ENCODE measurements around the gene TMEM120B.
"Not testable (repeated sequence)": the region's sequence is repeated elsewhere in the genome, so short reads cannot be mapped to it uniquely, and the experiment has no call there.

Gene TMEM120B

DNA sequence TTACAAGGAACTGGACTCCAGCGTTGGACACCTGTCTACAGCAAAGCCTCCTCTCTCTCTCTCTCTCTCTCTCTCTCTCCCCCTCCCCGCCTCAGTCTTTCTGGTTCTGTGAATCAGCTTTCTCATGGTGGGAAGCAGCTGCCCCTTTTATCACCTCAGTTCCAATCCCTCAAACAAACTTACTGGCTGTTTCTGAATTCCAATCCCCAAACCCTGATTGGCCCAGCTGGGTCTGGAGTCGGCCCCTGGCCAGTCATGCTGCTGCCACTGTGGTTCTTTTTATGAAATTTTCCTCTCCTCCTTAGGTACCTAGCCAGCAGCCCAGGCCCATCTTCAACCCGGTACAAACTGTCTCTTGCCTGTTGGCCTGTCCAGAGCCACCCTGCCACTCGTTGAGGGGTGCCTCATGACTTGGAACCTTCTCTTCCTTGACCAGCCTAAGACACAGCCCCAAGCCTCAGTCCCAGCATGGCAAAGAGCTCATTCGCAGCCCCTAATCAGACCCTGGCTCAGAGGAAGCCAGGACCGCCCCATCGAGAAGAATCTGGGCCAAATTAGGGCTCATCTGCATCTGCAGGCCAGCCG, 33.7 kb upstream of the TMEM120B start:
- Histone ChIP-seq H3K36me3 (ENCODE audit: control insufficient read depth in 2 of 2, insufficient read depth in 1 of 2, low read length in 2 of 2) (no peaks in the 10 kb centered on the region), H3K9me3 (ENCODE audit: control insufficient read depth, insufficient read depth, low read depth, low read length) (no peaks in the 10 kb centered on the region), H3K4me3 (ENCODE audit: low read depth, low read length) (no peak overlapping the region), H3K4me1 (ENCODE audit: control insufficient read depth, insufficient read depth, low read length) (no peaks in the 10 kb centered on the region), H3K27ac (ENCODE audit: extremely low read depth, low read depth, low read length) (no peak overlapping the region)
- ChIA-PET POLR2A (no interaction called here), CTCF (interaction anchor here (0.6 to 13.8 kb wide), 6 partner anchors 10 to 126 kb away, joined by 3 to 121 read pairs (median 6); partner anchors contain the start of gene MORN3)
- TF ChIP-seq, protein P1, sequence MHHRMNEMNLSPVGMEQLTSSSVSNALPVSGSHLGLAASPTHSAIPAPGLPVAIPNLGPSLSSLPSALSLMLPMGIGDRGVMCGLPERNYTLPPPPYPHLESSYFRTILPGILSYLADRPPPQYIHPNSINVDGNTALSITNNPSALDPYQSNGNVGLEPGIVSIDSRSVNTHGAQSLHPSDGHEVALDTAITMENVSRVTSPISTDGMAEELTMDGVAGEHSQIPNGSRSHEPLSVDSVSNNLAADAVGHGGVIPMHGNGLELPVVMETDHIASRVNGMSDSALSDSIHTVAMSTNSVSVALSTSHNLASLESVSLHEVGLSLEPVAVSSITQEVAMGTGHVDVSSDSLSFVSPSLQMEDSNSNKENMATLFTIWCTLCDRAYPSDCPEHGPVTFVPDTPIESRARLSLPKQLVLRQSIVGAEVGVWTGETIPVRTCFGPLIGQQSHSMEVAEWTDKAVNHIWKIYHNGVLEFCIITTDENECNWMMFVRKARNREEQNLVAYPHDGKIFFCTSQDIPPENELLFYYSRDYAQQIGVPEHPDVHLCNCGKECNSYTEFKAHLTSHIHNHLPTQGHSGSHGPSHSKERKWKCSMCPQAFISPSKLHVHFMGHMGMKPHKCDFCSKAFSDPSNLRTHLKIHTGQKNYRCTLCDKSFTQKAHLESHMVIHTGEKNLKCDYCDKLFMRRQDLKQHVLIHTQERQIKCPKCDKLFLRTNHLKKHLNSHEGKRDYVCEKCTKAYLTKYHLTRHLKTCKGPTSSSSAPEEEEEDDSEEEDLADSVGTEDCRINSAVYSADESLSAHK (tag by site-specific recombination; IDR thresholded peaks at IDR 0.05): no peak
- TF ChIP-seq ZBTB8A (tag by site-specific recombination; IDR thresholded peaks at IDR 0.05): 0 out of 2 replicates have a peak, but pooled peaks have one; percentile 17

DNA sequence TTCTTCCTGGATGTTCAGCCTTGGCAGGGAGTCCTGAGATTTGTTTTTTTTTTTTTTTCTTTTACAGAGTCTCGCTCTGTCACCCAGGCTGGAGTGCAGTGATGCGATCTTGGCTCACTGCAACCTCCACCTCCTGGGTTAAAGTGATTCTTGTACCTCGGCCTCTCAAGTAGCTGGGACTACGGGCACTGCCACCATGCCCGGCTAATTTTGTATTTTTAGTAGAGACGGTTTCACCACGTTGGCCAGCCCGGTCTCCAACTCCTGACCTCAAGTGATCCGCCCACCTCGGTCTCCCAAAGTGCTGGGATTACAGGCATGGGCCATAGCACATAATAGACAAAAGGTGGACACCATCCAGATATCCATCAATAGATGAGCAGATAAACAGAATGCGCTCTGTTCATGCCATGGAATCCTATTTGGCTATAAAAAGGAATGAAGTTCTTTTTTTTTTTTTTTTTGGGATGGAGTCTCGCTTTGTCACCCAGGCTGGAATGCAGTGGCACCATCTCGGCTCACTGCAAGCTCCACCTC, 32.8 kb upstream of the TMEM120B start:
- H3K4me1 ChIP-seq (ENCODE audit: control insufficient read depth, insufficient read depth, low read length); POLR2A ChIA-PET; H3K4me3 ChIP-seq (ENCODE audit: low read depth, low read length); H3K9me3 ChIP-seq (ENCODE audit: control insufficient read depth, insufficient read depth, low read depth, low read length); H3K36me3 ChIP-seq (ENCODE audit: control insufficient read depth in 2 of 2, insufficient read depth in 1 of 2, low read length in 2 of 2); H3K27ac ChIP-seq (ENCODE audit: extremely low read depth, low read depth, low read length): not testable (repeated sequence)
- CTCF ChIA-PET: interaction anchor here (0.6 to 13.8 kb wide), 8 partner anchors 11 to 334 kb away, joined by 3 to 121 read pairs (median 6); partner anchors contain the start of gene MORN3

DNA sequence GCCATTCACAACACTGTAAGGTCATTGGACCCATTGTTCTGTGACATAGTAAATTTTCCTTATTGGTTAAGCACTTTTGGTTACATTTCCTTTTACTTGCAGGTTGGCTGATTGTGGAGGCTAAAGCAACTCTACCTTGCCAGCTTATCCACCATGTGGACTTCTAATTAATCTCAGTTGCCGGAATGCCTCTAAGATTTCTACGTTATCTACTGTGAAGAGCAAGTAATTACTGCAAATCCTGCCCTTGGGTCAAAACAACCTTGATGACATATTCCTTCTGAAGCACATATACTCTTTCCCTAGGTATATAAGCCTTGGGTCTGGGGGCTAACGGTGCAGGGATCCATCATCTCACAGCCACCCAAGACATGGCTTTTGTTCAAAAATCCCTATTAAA, 23.6 kb upstream of the TMEM120B start:
- peaks cover 6% of the 10 kb centered on the region; the same call in 1 of the 2 replicates for H3K4me1 ChIP-seq (ENCODE audit: control insufficient read depth, insufficient read depth, low read length)
- H3K4me3 ChIP-seq (ENCODE audit: low read depth, low read length): no peak overlapping the region
- POLR2A ChIA-PET: no interaction called here
- TF ChIP-seq, protein P2, sequence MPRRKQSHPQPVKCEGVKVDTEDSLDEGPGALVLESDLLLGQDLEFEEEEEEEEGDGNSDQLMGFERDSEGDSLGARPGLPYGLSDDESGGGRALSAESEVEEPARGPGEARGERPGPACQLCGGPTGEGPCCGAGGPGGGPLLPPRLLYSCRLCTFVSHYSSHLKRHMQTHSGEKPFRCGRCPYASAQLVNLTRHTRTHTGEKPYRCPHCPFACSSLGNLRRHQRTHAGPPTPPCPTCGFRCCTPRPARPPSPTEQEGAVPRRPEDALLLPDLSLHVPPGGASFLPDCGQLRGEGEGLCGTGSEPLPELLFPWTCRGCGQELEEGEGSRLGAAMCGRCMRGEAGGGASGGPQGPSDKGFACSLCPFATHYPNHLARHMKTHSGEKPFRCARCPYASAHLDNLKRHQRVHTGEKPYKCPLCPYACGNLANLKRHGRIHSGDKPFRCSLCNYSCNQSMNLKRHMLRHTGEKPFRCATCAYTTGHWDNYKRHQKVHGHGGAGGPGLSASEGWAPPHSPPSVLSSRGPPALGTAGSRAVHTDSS (tag by site-specific recombination; IDR thresholded peaks at IDR 0.05): no peak
- TF ChIP-seq HOXA7 (CRISPR knock-in tag; IDR thresholded peaks at IDR 0.05; ENCODE audit: borderline replicate concordance) (no peak), GLIS2 (tag by site-specific recombination; IDR thresholded peaks at IDR 0.05) (no peak), ZBTB20 (tag by site-specific recombination; IDR thresholded peaks at IDR 0.05) (no peak), ZSCAN16 (tag by site-specific recombination; IDR thresholded peaks at IDR 0.05) (no peak), TRIM28 (IDR thresholded peaks at IDR 0.05; ENCODE audit: borderline replicate concordance, low read length) (no peak), ZNF174 (tag by site-specific recombination; IDR thresholded peaks at IDR 0.05) (no peak), ZNF843 (tag by site-specific recombination; IDR thresholded peaks at IDR 0.05) (no peak), ZNF530 (tag by site-specific recombination; IDR thresholded peaks at IDR 0.05; ENCODE audit: low read depth) (no peak), ZNF24 (tag by site-specific recombination; IDR thresholded peaks at IDR 0.05) (no peak), ZNF747 (tag by site-specific recombination; IDR thresholded peaks at IDR 0.05) (no peak), KLF10 (tag by site-specific recombination; IDR thresholded peaks at IDR 0.05) (no peak), ZNF248 (tag by site-specific recombination; IDR thresholded peaks at IDR 0.05) (no peak)
- TF ChIP-seq, protein P3, sequence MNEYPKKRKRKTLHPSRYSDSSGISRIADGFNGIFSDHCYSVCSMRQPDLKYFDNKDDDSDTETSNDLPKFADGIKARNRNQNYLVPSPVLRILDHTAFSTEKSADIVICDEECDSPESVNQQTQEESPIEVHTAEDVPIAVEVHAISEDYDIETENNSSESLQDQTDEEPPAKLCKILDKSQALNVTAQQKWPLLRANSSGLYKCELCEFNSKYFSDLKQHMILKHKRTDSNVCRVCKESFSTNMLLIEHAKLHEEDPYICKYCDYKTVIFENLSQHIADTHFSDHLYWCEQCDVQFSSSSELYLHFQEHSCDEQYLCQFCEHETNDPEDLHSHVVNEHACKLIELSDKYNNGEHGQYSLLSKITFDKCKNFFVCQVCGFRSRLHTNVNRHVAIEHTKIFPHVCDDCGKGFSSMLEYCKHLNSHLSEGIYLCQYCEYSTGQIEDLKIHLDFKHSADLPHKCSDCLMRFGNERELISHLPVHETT (tag by site-specific recombination; IDR thresholded peaks at IDR 0.05): no peak
- CTCF ChIA-PET: interaction anchor here (0.7 to 18.2 kb wide), 4 partner anchors 106 to 139 kb away, joined by 3 to 205 read pairs (median 4); partner anchors contain the start of gene RHOF
- H3K9me3 ChIP-seq (ENCODE audit: control insufficient read depth, insufficient read depth, low read depth, low read length): no peaks in the 10 kb centered on the region
- H3K27ac ChIP-seq (ENCODE audit: extremely low read depth, low read depth, low read length): no peak overlapping the region
- no peaks in the 10 kb centered on the region for H3K36me3 ChIP-seq (ENCODE audit: control insufficient read depth in 2 of 2, insufficient read depth in 1 of 2, low read length in 2 of 2)

All from HEK293 (cell line).